Cardiac septum (tissue), 1 donor: ENCODE measurements around the gene FOXD2. TPM values are rescaled to one million over a fixed set of nuclear protein-coding genes. Genes with fewer than 3 reads are reported as not detected.

ENCODE experiments used
- DNase-seq: peaks from one replicate; pipeline ENCODE4 v3.0.0-alpha.2; 2020; ENCODE audit warnings: low spot score
- intact Hi-C: fragments of 100-400 bp; cut with DNase I; formaldehyde crosslinking; loops from one replicate; pipeline ENCODE4 v1.14.0; 2022
- total RNA-seq: library from RNA; stranded (reverse); fragmentation: NEBNext Ultra II Directional; extraction: Animal tissue kit (Norgen Biotek cat#: 25700); gene quantifications from one replicate; pipeline ENCODE4 v1.2.1, GENCODE V29; 2021
- donor health status: DM: no; HTN: no; CAD: no.

FOXD2 gene
- total RNA-seq, 1 donor from 2014 or later: 0.08 TPM

- DNase-seq: no peak
- intact Hi-C loops: loop anchor here (5.0 kb wide), 2 partner anchors 134 to 261 kb away; no protein-coding TSS in a partner anchor
Observed at GRCh38 chr1:47438165-47439016, 547 bp downstream of the FOXD2 start.

GRCh38 chr1:47439017-47439818 is 1.4 kb downstream of the FOXD2 start:
- intact Hi-C loops: loop anchor here (5.0 kb wide), 2 partner anchors 133 to 262 kb away; no protein-coding TSS in a partner anchor
- no peak for DNase-seq

- no peak for DNase-seq
- intact Hi-C loops: loop anchor here (5.0 kb wide), 2 partner anchors 132 to 263 kb away; no protein-coding TSS in a partner anchor
Observed at GRCh38 chr1:47439819-47440598, 2.2 kb downstream of the FOXD2 start.

GRCh38 chr1:47440599-47441081 is 2.8 kb downstream of the FOXD2 start:
- no peak for DNase-seq
- intact Hi-C loops: no loop called here

GRCh38 chr1:47441450-47442106 is 3.7 kb downstream of the FOXD2 start:
- no peak for DNase-seq
- intact Hi-C loops: no loop called here

- DNase-seq: no peak
- intact Hi-C loops: no loop called here
Observed at GRCh38 chr1:47442202-47442601, 4.4 kb downstream of the FOXD2 start.

GRCh38 chr1:47442842-47443529 is 5.1 kb downstream of the FOXD2 start:
- DNase-seq: no peak
- intact Hi-C loops: no loop called here

- no peak for DNase-seq
- intact Hi-C loops: no loop called here
Observed at GRCh38 chr1:47443530-47444296, 5.9 kb downstream of the FOXD2 start.

- intact Hi-C loops: no loop called here
- DNase-seq: no peak
Observed at GRCh38 chr1:47444297-47444561, 6.4 kb downstream of the FOXD2 start.

- intact Hi-C loops: no loop called here
- DNase-seq: no peak
Observed at GRCh38 chr1:47444562-47445465, 7.0 kb downstream of the FOXD2 start.

- DNase-seq: no peak
- intact Hi-C loops: no loop called here
Observed at GRCh38 chr1:47445823-47446550, 8.1 kb downstream of the FOXD2 start.

GRCh38 chr1:47448462-47449222 is 10.8 kb downstream of the FOXD2 start:
- intact Hi-C loops: no loop called here

GRCh38 chr1:47449822-47450552 is 12.1 kb downstream of the FOXD2 start:
- intact Hi-C loops: no loop called here
- DNase-seq: no peak

More at GRCh38 chr1:47448462-47449222, 10.8 kb downstream of the FOXD2 start:
- no peak for DNase-seq

GRCh38 chr1:47450606-47451005 is 12.8 kb downstream of the FOXD2 start:
- no peak for DNase-seq
- intact Hi-C loops: no loop called here

- DNase-seq: no peak
- intact Hi-C loops: no loop called here
Observed at GRCh38 chr1:47452426-47452825, 14.6 kb downstream of the FOXD2 start.
